Adrenal gland (tissue), 12 donors: Measurements from ENCODE around the gene HMGXB3. TPM values are rescaled to one million over a fixed set of nuclear protein-coding genes. Genes with fewer than 3 reads are reported as not detected.

Experiments used
- DNase-seq, 7 donors: peaks; one replicate each; pipeline ENCODE4 v3.0.0-alpha.2; 2019 to 2020
- H3K27ac ChIP-seq, 5 donors: fragments of 200-600 bp; sonication (generic) in 4 of 5; 1 replicate in 3 of 5; 2 replicates in 2 of 5; pipeline versions ENCODE4 v1.5.1 to v1.8.0; 2016 to 2020; ENCODE audit warnings: mild to moderate bottlenecking in 1 of 5
- H3K27me3 ChIP-seq: fragments of 200-600 bp; 2 replicates; pipeline ENCODE4 v1.8.0; 2021
- H3K36me3 ChIP-seq, 2 donors: fragments of 200-600 bp; replicated peaks in 1 of 2; 1 replicate in 1 of 2; 2 replicates in 1 of 2; pipeline versions ENCODE4 v1.5.1 to v1.8.0; 2018 to 2022
- H3K4me1 ChIP-seq, 2 donors: fragments of 200-600 bp; replicated peaks in 1 of 2; 1 replicate in 1 of 2; 2 replicates in 1 of 2; pipeline versions ENCODE4 v1.5.1 to v1.8.0; 2018 to 2021
- H3K4me3 ChIP-seq, 4 donors: fragments of 200-600 bp; sonication (generic) in 3 of 4; one replicate each; pipeline ENCODE4 v1.5.1; 2016 to 2018
- H3K9me3 ChIP-seq, 3 donors: fragments of 200-600 bp; sonication (generic) in 1 of 3; replicated peaks in 1 of 3; 1 replicate in 2 of 3; 2 replicates in 1 of 3; pipeline versions ENCODE4 v1.5.1 to v1.8.0; 2016 to 2021
- POLR2A ChIP-seq, 2 donors: fragments of 450-650 bp; IDR thresholded peaks; one replicate each; pipeline ENCODE4 v1.6.1; 2017; ENCODE audit warnings: antibody characterized with exemption in 2 of 2, mild to moderate bottlenecking in 2 of 2, moderate library complexity in 1 of 2
- WGBS, 4 donors: extraction: QIAGEN DNeasy Blood & Tissue Kit in 2 of 4; methylation state at CpG; one replicate each; pipeline versions ENCODE4 v1.1.5 to v1.1.7; 2013 to 2017; 5-methylcytosine and 5-hydroxymethylcytosine counted together
- intact Hi-C, 2 donors: fragments of 100-400 bp; cut with DNase I; formaldehyde crosslinking; loops; one replicate each; pipeline versions ENCODE4 v1.14.1 to v1.15.0; 2022 to 2023
- polyA plus RNA-seq, 3 donors: library from polyadenylated mRNA; stranded (reverse); fragments of 200-250 nt in 2 of 3; fragments of 350-450 nt in 1 of 3; fragmentation: Illumina TruSeq in 1 of 3; extraction: RNeasy Lipid Tissue Mini Kit (QIAGEN cat#74804) in 1 of 3; gene quantifications; one replicate each; pipeline ENCODE4 v1.2.3, GENCODE V29; 2013 to 2014
- total RNA-seq, 9 donors: library from RNA; depleted of rRNA in 4 of 9; stranded (reverse); fragments of >200 nt in 4 of 9; fragments of 120-200 nt in 1 of 9; fragmentation: NEBNext Ultra II Directional in 1 of 9; extraction: Animal tissue kit (Norgen Biotek cat#: 25700) in 1 of 9; gene quantifications; one replicate each; pipeline versions ENCODE4 v1.1.0 to v1.2.4, GENCODE V29; 2013 to 2023
- TF ChIP-seq, protein P1 (sequence below), 6 experiments: fragments of 450-650 bp in 4 of 6; fragments of 200-600 bp in 2 of 6; sonication (generic) in 1 of 6; IDR thresholded peaks; 1 replicate in 5 of 6; 2 replicates in 1 of 6; pipeline versions ENCODE4 v1.5.1 to v1.8.0; 2016 to 2021; ENCODE audit warnings: antibody characterized with exemption in 6 of 6, mild to moderate bottlenecking in 2 of 6, moderate library complexity in 1 of 6
- donor health status: healthy with polysubstance abuse.
- donor health status: Bipolar disorder and iron deficiency.
- donor health status: DM: yes; HTN: yes; CAD: no.
- donor health status: DM: no; HTN: no; CAD: no.
- donor health status: DM: no; HTN: no; CAD: no.
- donor health status: DM: yes; HTN: yes; CAD: no.

The HMGXB3 gene
- total and polyA plus RNA-seq, 12 donors = 22.8 to 56.5 (median 36.1) TPM

DNA sequence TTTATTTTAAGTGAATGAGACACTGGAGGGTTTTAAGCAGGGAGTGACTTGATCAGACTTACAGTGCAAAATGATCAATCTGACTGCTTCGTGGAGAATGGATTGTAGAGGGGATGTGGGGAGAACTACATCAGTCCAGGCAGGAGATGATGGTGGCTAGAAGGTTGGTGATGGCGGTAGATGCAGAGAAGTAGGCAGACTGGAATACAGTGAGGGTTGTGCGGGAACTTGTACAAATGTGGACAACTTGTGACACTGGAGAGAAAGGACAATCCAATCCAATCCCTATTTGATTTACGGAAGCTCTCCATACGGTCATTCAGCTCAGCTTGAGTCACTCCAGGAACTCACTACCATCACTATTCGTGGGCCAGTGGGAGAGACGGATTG lies 678 bp upstream of the HMGXB3 start:
- TF ChIP-seq, protein P1, sequence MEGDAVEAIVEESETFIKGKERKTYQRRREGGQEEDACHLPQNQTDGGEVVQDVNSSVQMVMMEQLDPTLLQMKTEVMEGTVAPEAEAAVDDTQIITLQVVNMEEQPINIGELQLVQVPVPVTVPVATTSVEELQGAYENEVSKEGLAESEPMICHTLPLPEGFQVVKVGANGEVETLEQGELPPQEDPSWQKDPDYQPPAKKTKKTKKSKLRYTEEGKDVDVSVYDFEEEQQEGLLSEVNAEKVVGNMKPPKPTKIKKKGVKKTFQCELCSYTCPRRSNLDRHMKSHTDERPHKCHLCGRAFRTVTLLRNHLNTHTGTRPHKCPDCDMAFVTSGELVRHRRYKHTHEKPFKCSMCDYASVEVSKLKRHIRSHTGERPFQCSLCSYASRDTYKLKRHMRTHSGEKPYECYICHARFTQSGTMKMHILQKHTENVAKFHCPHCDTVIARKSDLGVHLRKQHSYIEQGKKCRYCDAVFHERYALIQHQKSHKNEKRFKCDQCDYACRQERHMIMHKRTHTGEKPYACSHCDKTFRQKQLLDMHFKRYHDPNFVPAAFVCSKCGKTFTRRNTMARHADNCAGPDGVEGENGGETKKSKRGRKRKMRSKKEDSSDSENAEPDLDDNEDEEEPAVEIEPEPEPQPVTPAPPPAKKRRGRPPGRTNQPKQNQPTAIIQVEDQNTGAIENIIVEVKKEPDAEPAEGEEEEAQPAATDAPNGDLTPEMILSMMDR (IDR thresholded peaks at IDR 0.05) = no peak
- no peak for TF ChIP-seq POLR2A (IDR thresholded peaks at IDR 0.05)
- Histone ChIP-seq H3K27ac (peak overlapping the region; percentile 82 to 99 (median 91)), H3K4me3 (peak overlapping the region; percentile 52 to 94 (median 72)), H3K36me3 (peaks cover 0 to 16% of the 10 kb centered on the region in 2 donors), H3K4me1 (peaks cover 20 to 36% of the 10 kb centered on the region in 2 donors), H3K9me3 (no peaks in the 10 kb centered on the region), H3K27me3 (no peaks in the 10 kb centered on the region)
- intact Hi-C loops = no loop called here
- DNase-seq = no peak
- WGBS, 4 donors = 11 to 17% (median 12%) methylated on average over 7 of the region's 7 CpGs

DNA sequence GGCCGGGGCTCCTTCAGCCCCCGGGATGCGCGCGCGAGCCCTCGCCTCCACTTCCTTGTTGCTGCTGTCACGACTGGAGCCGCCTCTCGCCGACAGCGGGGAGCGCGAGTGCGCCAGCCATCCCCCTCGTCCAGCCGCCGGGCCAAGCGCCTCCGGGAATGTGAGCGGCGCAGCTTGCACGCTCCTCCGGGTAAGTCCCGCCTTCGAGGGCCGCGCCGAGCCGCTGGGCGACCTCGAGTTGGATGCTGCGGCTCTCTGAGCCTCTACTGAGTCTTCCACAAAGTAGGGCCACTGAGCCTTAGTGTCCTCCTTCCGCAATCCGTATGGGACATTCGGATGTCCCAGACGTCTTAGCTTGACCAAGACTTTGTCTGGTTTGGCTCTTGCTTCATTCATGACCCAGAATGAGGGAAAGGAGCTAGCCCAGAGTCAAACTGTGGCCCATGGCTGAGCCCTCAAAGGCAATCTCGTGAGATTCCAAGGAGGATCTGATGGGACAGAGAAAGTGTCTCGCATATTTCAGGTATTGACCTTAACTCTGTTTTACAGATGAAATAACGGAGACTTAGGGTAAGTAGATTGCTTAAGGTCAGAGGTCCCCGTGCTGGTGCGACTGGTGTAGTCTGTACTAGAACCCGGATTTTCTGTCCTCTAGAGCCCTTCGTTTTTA lies 586 bp downstream of the HMGXB3 start:
- Histone ChIP-seq H3K4me3 (peak overlapping the region; percentile 52 to 94 (median 72)), H3K27ac (peak overlapping the region; percentile 82 to 99 (median 91)), H3K9me3 (no peaks in the 10 kb centered on the region), H3K36me3 (peaks cover 0 to 16% of the 10 kb centered on the region in 2 donors), H3K4me1 (peaks cover 20 to 36% of the 10 kb centered on the region in 2 donors), H3K27me3 (no peaks in the 10 kb centered on the region)
- intact Hi-C loops = no loop called here
- DNase-seq = peak; percentile 54 to 73 (median 63)
- 0 to 3% (median 1%) methylated on average over 7 to 44 of the region's 44 CpGs for WGBS, 4 donors
- TF ChIP-seq, protein P1 (IDR thresholded peaks at IDR 0.05) = peak in 1 of 6 experiments; percentile 0
- TF ChIP-seq POLR2A (IDR thresholded peaks at IDR 0.05) = no peak

DNA sequence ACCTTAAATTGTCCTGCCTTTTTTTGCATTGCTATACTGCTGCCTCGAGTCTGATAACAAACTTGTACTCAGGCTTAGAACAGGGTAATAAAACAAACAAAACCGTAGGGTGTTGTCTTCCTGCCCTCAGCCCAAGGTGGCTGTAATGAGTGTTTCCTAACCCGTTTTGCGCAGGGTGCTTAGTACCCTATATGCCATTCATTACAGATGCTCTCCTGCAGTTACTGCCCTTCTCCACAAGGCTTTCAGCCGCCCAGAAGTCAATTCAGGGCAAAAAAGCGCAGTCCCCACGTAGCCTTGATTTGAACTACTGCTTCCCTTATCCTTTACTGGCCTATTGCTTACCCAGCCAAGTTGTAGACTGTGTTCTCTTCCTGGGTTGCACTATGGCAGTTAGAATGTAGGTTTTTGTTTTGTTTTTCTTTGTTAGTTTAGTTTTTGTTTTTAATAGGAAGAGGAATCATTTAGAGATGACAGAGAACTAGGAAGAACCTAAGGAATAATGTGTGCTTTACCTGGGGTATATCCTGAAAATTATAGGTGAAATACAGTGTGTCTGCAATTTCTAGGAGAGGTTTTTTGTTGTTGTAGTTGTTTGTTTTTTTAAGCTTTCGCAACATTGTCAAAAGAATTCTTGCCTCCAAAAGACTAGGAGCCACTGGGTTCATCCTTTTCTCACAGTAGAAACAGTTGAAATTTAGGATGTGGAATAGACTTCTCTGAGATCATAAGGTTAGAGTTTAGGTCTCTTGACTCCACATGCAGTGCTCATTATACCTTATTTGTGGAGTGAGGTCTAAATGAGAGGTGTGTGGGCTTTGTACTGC lies 1.3 kb downstream of the HMGXB3 start:
- Histone ChIP-seq H3K9me3 (no peaks in the 10 kb centered on the region), H3K4me3 (peak overlapping the region in 3 of 4 donors; percentile 61 to 94 (median 83)), H3K36me3 (peaks cover 0 to 21% of the 10 kb centered on the region in 2 donors), H3K27me3 (no peaks in the 10 kb centered on the region), H3K4me1 (peaks cover 20 to 36% of the 10 kb centered on the region in 2 donors), H3K27ac (peak overlapping the region; percentile 82 to 99 (median 91))
- intact Hi-C loops = no loop called here
- peak; percentile 45 to 84 (median 74) for DNase-seq
- 9 to 12% (median 11%) methylated on average over 8 of the region's 8 CpGs for WGBS, 4 donors
- peak in 1 of 2 donors; percentile 38 for TF ChIP-seq POLR2A (IDR thresholded peaks at IDR 0.05)
- TF ChIP-seq, protein P1 (IDR thresholded peaks at IDR 0.05) = peak; percentile 52 to 81 (median 72)

DNA sequence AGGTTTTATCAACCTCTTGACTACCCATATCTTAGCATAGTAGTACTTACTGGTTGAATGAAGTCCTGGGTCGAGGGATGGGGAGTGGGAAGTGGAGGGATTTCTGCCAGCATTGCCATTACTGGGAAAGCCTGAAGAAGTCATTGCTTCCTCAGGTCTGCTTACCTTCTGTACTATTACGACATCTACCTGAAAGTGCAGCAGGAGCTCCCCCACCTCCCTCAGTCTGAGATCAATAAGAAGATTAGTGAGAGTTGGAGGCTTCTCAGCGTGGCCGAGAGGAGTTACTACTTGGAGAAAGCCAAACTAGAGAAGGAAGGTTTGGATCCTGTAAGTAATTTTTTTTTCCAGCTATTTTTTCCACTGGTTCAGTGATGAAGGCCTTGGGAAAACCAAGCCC lies 5.8 kb downstream of the HMGXB3 start:
- intact Hi-C loops = no loop called here
- DNase-seq = no peak
- H3K9me3 ChIP-seq = no peaks in the 10 kb centered on the region
- no peak overlapping the region for H3K27ac ChIP-seq
- peaks cover 0 to 64% of the 10 kb centered on the region in 2 donors for H3K36me3 ChIP-seq
- no peak for TF ChIP-seq POLR2A (IDR thresholded peaks at IDR 0.05)
- TF ChIP-seq, protein P1 (IDR thresholded peaks at IDR 0.05) = no peak
- no peaks in the 10 kb centered on the region for H3K27me3 ChIP-seq
- no peak overlapping the region for H3K4me3 ChIP-seq
- peaks cover 12 to 36% of the 10 kb centered on the region in 2 donors for H3K4me1 ChIP-seq
- 95 to 96% (median 96%) methylated on average over 4 of the region's 4 CpGs for WGBS, 4 donors
